Body of pancreas (tissue), 4 donors: ENCODE results near the gene RAB8A. TPM values are rescaled to one million over a fixed set of nuclear protein-coding genes. Genes with fewer than 3 reads are reported as not detected.

Experiments used
- ATAC-seq: fragments of 150-250 bp; one replicate; pipeline ENCODE4 v1.9.1; 2016
- DNase-seq, 4 donors: peaks; one replicate each; pipeline ENCODE4 v3.0.0-alpha.2; 2019
- H3K27ac ChIP-seq, 4 donors: fragments of 200-600 bp; sonication (generic); 1 replicate in 3 of 4; 2 replicates in 1 of 4; pipeline versions ENCODE4 v1.5.1 to v1.6.1; 2016 to 2019; ENCODE audit warnings: mild to moderate bottlenecking in 1 of 4, mixed read lengths in 1 of 4, moderate library complexity in 1 of 4
- H3K27me3 ChIP-seq, 2 donors: fragments of 200-600 bp; sonication (generic); one replicate each; pipeline ENCODE4 v1.6.0; 2016; ENCODE audit warnings: mild to moderate bottlenecking in 1 of 2
- H3K36me3 ChIP-seq, 2 donors: fragments of 200-600 bp; sonication (generic); replicated peaks in 1 of 2; 2 replicates each; pipeline ENCODE4 v1.5.1; 2016; ENCODE audit warnings: low read depth in 2 of 2; ENCODE audit not compliant: insufficient read depth in 1 of 2
- H3K4me1 ChIP-seq: fragments of 200-600 bp; sonication (generic); one replicate; pipeline ENCODE4 v1.6.0; 2016
- H3K4me3 ChIP-seq, 2 donors: fragments of 200-600 bp; sonication (generic); 1 replicate in 1 of 2; 2 replicates in 1 of 2; pipeline ENCODE4 v1.5.1; 2016 to 2019
- H3K9me3 ChIP-seq, 3 donors: fragments of 200-600 bp; sonication (generic); 1 replicate in 2 of 3; 2 replicates in 1 of 3; pipeline ENCODE4 v1.5.1; 2016
- CTCF ChIP-seq, 7 experiments: fragments of 450-650 bp in 4 of 7; fragments of 200-600 bp in 3 of 7; sonication (generic) in 3 of 7; IDR thresholded peaks; one replicate each; pipeline ENCODE4 v1.5.1; 2016 to 2019; ENCODE audit warnings: antibody characterized with exemption in 7 of 7
- POLR2A ChIP-seq, 3 donors: fragments of 450-650 bp; IDR thresholded peaks; one replicate each; pipeline ENCODE4 v1.6.1; 2016; ENCODE audit warnings: antibody characterized with exemption in 3 of 3, mild to moderate bottlenecking in 2 of 3
- WGBS, 2 donors: methylation state at CpG; one replicate each; pipeline ENCODE4 v1.1.5; 2017; 5-methylcytosine and 5-hydroxymethylcytosine counted together
- intact Hi-C: fragments of 100-400 bp; cut with DNase I; formaldehyde crosslinking; loops from one replicate; pipeline ENCODE4 v1.15.1; 2023
- total RNA-seq, 2 donors: library from RNA; depleted of rRNA; stranded (reverse); fragments of >200 nt; gene quantifications; one replicate each; pipeline ENCODE4 v1.1.0, GENCODE V29; 2016

The RAB8A gene
- total RNA-seq, 2 donors from 2014 or later = 15.5 to 32.2 TPM

DNA sequence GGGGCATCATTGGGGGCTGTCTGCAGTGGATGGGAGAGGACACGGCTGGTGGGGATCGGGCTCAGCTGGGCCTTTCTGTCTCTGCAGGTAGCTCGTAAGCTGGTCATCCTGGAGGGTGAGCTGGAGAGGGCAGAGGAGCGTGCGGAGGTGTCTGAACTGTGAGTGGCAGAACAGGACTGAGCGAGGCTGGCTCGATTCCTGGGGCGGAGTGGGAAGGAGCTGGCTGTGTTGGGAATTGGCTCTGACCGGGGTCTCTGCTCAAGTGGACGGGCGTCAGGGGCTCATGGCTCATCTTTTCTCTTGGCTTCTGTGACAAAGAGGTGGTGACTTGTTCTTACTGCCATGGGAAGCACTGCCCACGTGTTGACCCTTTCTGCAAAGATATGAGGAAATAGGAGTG, 23.7 kb upstream of the RAB8A start:
- TF ChIP-seq POLR2A (IDR thresholded peaks at IDR 0.05) (no peak), CTCF (IDR thresholded peaks at IDR 0.05) (no peak)
- H3K36me3 ChIP-seq = peaks cover 18% of the 10 kb centered on the region in 2 donors
- H3K4me1 ChIP-seq = peaks cover 39% of the 10 kb centered on the region
- no peaks in the 10 kb centered on the region for H3K27me3 ChIP-seq
- H3K4me3 ChIP-seq = no peak overlapping the region
- no peaks in the 10 kb centered on the region for H3K9me3 ChIP-seq
- 67 to 81% methylated on average over 12 of the region's 12 CpGs for WGBS, 2 donors
- ATAC-seq (no peak), DNase-seq (no peak)
- peak overlapping the region; percentile 63 to 89 (median 77) for H3K27ac ChIP-seq
- intact Hi-C loops = no loop called here

DNA sequence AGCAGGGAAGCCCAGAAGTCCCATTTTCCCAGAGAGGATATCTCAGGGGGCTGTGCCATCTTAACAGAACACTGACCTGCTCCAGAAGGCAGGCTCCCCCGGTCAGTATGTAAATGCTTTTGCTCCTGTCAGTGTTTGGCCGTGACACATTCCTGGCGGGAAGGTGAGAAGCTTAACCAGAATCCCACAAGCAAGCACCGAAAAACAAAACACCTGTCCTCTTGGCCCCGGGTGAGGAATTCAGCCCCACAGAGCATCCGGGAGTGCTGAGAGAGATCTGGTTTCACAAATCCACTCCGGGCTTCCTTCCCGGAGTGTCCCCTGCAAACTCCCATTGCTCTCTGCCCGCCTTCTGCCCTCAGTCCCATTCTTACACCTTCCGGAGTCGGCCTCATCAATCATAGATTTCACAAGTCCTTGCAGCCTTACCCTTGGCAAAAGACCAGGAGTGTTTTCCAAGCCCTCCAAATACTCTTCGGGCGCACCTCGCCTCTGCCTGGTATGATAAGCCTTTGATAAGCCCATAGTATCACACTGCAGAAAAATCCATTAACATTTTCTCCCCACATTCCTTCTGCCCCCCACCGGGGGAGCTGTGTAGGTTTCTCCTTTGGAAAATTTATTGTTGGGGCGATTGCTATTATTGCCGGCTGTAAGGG, 23.2 kb upstream of the RAB8A start:
- no peaks in the 10 kb centered on the region for H3K27me3 ChIP-seq
- H3K4me1 ChIP-seq = peaks cover 39% of the 10 kb centered on the region
- DNase-seq = peak; percentile 40 to 77 (median 58)
- H3K27ac ChIP-seq = peak overlapping the region; percentile 63 to 89 (median 77)
- H3K4me3 ChIP-seq = no peak overlapping the region
- intact Hi-C loops = no loop called here
- peaks cover 16 to 24% of the 10 kb centered on the region in 2 donors for H3K36me3 ChIP-seq
- TF ChIP-seq CTCF (IDR thresholded peaks at IDR 0.05) (peak in 3 of 7 experiments; percentile 20 to 26 (median 21)), POLR2A (IDR thresholded peaks at IDR 0.05) (peak in 2 of 3 donors; percentile 28 to 35)
- peak; percentile 76 for ATAC-seq
- 54 to 70% methylated on average over 17 of the region's 17 CpGs for WGBS, 2 donors
- H3K9me3 ChIP-seq = no peaks in the 10 kb centered on the region

DNA sequence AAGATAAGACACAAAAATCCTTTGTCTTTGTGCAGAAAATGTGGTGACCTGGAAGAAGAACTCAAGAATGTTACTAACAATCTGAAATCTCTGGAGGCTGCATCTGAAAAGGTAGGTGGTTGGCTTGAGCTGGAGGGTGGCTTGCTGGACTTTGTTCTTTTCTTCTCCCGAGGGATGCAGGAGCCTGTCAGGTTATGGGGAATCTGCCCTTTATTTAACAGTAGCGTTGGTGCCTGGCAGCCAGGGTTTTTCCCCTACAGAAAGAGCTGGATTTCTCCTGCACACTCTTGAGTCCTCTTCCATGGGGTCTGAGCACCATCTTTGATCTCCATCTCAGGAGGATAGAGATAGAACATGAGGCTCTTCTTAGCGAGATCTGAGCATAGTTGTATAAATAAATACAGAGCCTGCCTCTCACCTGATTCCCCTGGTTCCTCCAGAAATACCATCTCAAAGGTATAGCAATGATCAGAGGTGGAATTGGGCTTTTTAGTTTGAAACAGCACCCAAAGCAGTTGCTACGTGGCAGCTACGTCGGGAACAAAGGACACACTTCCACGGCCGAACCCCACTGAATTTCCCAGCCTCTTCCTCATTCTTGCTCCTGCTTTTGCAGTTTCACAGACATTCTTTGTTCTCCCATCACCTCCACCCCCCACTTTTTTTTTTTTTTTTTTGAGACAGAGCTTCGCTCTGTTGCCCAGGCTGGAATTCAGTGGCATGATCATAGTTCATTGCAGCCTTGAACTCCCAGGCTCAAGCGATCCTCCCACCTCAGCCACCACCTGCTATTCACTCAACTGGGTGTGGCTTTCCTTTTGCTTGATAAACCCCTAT, 22.5 kb upstream of the RAB8A start:
- Histone ChIP-seq H3K36me3 (peaks cover 15 to 24% of the 10 kb centered on the region in 2 donors), H3K4me3 (no peak overlapping the region)

More for the DNA sequence above, 22.5 kb upstream of the RAB8A start:
- peaks cover 39% of the 10 kb centered on the region for H3K4me1 ChIP-seq
- H3K27ac ChIP-seq = peak overlapping the region; percentile 63 to 89 (median 77)
- no peaks in the 10 kb centered on the region for H3K9me3 ChIP-seq
- ATAC-seq = peak; percentile 69
- intact Hi-C loops = no loop called here
- 46 to 62% methylated on average over 10 of the region's 10 CpGs for WGBS, 2 donors
- peak in 3 of 4 donors; percentile 34 to 55 (median 53) for DNase-seq
- H3K27me3 ChIP-seq = no peaks in the 10 kb centered on the region
- TF ChIP-seq CTCF (IDR thresholded peaks at IDR 0.05) = no peak
- TF ChIP-seq POLR2A (IDR thresholded peaks at IDR 0.05) = peak in 2 of 3 donors; percentile 58 to 64
